ENCODE measurements around the gene TNNT1.
"Not testable (repeated sequence)": the region's sequence is repeated elsewhere in the genome, so short reads cannot be mapped to it uniquely, and the experiment has no call there.

GRCh38 chr19:55155784-55156183 is 6.8 kb upstream of the TNNT1 start:
- not testable (repeated sequence) for TF ChIP-seq RFX5 (IDR thresholded peaks at IDR 0.05; ENCODE audit: low read length); CTCF (IDR thresholded peaks at IDR 0.05); POLR2AphosphoS5 (IDR thresholded peaks at IDR 0.05; ENCODE audit: low read depth, low read length)
